KBM-7 (cell line): ENCODE measurements around the gene STEAP3.

Experiments
- DNase-seq: peaks from one replicate; pipeline ENCODE4 v3.0.0-alpha.2; 2015
- in situ Hi-C: fragments of 300-500 bp; cut with MboI; formaldehyde crosslinking; loops from 2 replicates; pipeline ENCODE4 v1.14.3; 2020; ENCODE audit warnings: low sequenced_read_pairs, low pct_unique_long_range_greater_than_20kb, mixed read lengths

The STEAP3 gene

DNA sequence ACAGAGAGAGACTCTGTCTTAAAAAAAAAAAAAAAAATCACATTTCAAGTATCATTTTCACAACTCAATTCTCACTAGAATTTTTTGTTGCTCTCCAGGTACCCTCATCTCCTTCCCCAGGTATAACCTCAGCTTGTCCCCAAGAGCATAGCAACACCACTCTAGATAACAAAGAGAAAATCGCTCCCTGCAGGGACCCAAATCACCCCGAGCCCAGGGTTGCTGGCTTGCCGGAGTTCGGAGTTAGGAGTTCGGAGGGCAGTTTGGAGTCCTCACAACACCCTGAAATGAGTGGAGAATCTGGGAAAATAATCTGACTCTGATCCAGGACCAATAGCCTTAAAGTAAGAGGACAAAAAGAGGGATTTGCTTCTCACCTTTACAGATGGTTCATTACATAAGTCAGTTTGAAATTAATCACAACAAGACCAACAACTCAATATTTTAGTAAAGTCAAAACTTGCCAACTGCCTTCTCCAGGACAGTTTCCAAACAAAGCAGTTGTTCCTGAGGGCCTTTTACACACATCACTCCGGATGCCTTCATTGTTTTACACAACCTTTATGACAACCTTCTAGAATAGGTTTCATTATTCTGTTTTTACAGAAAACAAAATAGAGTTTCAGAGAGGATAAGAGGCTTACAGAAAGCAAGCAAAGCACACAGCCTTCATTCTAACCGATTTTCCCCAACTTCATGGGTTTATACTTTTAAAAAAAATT is 83.9 kb downstream of the STEAP3 start:
- no peak for DNase-seq
- in situ Hi-C loops: no loop called here

DNA sequence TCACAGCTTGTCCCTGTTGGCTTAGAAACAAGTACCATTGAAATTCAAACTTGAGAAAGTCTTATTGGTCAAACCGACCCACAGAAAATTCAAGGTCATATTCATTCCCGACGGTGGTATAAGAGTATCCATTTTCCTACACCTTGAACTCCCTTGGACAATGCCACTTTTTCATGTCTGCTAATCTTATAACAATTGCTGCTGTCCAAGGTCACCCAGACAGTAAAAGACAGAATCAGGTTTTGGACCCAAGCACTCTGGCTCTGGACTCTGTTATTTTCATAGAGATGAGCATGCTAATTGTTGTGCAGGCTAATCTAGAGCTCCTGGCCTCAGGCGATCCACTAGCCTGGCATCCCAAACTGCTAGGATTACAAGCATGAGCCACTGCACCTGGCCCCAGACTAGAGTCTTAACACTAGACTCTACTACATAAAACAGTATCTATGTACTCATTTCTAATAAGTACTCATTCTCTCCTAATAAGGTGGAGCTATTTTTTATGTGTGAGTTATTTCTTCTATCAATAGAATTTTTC is 85.2 kb downstream of the STEAP3 start:
- in situ Hi-C loops: no loop called here
- DNase-seq: no peak

DNA sequence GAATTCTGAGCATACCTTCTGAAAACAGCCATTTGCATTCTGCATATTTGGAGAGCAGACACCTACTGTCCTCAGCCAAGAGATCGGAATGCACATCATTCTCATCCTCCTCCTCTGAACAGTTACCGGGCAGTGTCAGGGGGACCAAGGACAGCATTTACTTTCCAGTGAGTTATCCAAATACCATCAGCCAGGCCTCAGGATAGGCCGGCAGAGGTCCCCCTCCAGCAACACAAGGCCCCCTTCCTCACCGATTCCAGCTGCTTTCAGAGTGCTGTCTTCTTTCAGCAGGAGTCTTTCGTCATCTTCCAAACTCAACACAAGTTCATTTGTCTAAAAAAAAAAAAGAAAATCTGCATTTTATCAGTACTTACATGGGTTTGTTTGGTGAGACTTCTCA is 87.7 kb downstream of the STEAP3 start:
- in situ Hi-C loops: no loop called here

DNA sequence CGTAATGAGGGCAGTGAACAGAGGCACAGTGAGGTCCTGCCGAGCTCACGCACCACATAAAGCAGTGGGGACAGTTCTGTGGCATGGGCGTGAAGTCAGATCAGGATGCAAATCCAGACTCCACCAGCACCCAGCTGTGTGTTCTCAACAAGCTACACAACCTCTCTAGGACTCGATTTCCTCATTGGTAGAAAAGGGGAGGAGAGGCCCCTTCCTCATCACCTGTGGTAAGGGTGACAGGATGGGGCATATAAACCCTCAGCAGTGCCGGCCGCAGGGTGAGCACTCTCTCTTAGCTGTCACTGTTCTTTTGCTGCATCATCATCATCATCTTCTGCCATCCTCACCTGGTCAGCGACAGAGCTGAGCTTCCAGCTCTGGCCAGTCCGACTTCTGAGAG is 88.2 kb downstream of the STEAP3 start:
- DNase-seq: no peak
- in situ Hi-C loops: no loop called here

More for the DNA sequence above, 87.7 kb downstream of the STEAP3 start:
- peak; percentile 26 for DNase-seq
